H9 (cell line): ENCODE data around the gene CCNL1. TPM values are rescaled to one million over a fixed set of nuclear protein-coding genes. Genes with fewer than 3 reads are reported as not detected.

Source experiments
- DNase-seq: peaks from one replicate; pipeline ENCODE4 v3.0.0-alpha.2; 2017
- H2AFZ ChIP-seq: one replicate; pipeline ENCODE4 v1.6.1; 2013; ENCODE audit warnings: mild to moderate bottlenecking, low read length, control low read depth, moderate library complexity
- H2AK5ac ChIP-seq: 2 replicates; pipeline ENCODE4 v1.6.1; 2013; ENCODE audit warnings: low read length, control low read depth, mixed read lengths; ENCODE audit not compliant: insufficient read length
- H2BK120ac ChIP-seq: one replicate; pipeline ENCODE4 v1.6.1; 2013; ENCODE audit warnings: low read depth, mild to moderate bottlenecking, low read length, control low read depth, inconsistent platforms; ENCODE audit not compliant: poor library complexity, severe bottlenecking
- H2BK12ac ChIP-seq: 2 replicates; pipeline ENCODE4 v1.6.1; 2013; ENCODE audit warnings: low read length, control low read depth, mixed read lengths, low read depth; ENCODE audit not compliant: insufficient read length
- H2BK15ac ChIP-seq: 2 replicates; pipeline ENCODE4 v1.6.1; 2013; ENCODE audit warnings: low read depth, low read length, control low read depth
- H2BK20ac ChIP-seq: one replicate; pipeline ENCODE4 v1.6.1; 2013; ENCODE audit warnings: low read depth, mild to moderate bottlenecking, low read length, control low read depth, inconsistent platforms; ENCODE audit not compliant: poor library complexity, severe bottlenecking
- H2BK5ac ChIP-seq: 2 replicates; pipeline ENCODE4 v1.6.1; 2013; ENCODE audit warnings: low read length, control low read depth, mixed read lengths; ENCODE audit not compliant: insufficient read length
- H3K14ac ChIP-seq: 2 replicates; pipeline ENCODE4 v1.6.1; 2013; ENCODE audit warnings: low read length, control low read depth; ENCODE audit not compliant: insufficient read depth
- H3K18ac ChIP-seq: 2 replicates; pipeline ENCODE4 v1.6.1; 2013; ENCODE audit warnings: low read depth, mild to moderate bottlenecking, mixed read lengths, low read length, control low read depth; ENCODE audit not compliant: insufficient read length
- H3K23ac ChIP-seq: 2 replicates; pipeline ENCODE4 v1.6.1; 2013; ENCODE audit warnings: low read length, control low read depth, mixed read lengths, low read depth; ENCODE audit not compliant: insufficient read length
- H3K23me2 ChIP-seq: 2 replicates; pipeline ENCODE4 v1.6.1; 2013; ENCODE audit warnings: low read depth, mild to moderate bottlenecking, mixed read lengths, low read length, control low read depth; ENCODE audit not compliant: insufficient read length, poor library complexity, severe bottlenecking
- H3K27ac ChIP-seq: 2 replicates; pipeline ENCODE4 v1.5.1; 2013; ENCODE audit warnings: low read length, control low read depth, mixed read lengths, low read depth; ENCODE audit not compliant: insufficient read length
- H3K27me3 ChIP-seq: 2 replicates; pipeline ENCODE4 v1.6.1; 2013; ENCODE audit warnings: low read length, control low read depth, inconsistent platforms; ENCODE audit not compliant: insufficient read depth
- H3K4ac ChIP-seq: 2 replicates; pipeline ENCODE4 v1.6.1; 2013; ENCODE audit warnings: low read depth, mild to moderate bottlenecking, control low read depth, inconsistent platforms, low read length, moderate library complexity
- H3K4me1 ChIP-seq: 2 replicates; pipeline ENCODE4 v1.6.1; 2013; ENCODE audit warnings: low read length, control low read depth, inconsistent platforms; ENCODE audit not compliant: insufficient read depth
- H3K4me2 ChIP-seq: 2 replicates; pipeline ENCODE4 v1.6.1; 2013; ENCODE audit warnings: low read length, control low read depth, mixed read lengths; ENCODE audit not compliant: insufficient read length, insufficient read depth
- H3K56ac ChIP-seq: 2 replicates; pipeline ENCODE4 v1.6.1; 2013; ENCODE audit warnings: low read depth, mild to moderate bottlenecking, mixed read lengths, low read length, control low read depth; ENCODE audit not compliant: insufficient read length
- H3K79me1 ChIP-seq: 2 replicates; pipeline ENCODE4 v1.6.1; 2013; ENCODE audit warnings: low read depth, mild to moderate bottlenecking, moderate library complexity, low read length, control low read depth, inconsistent platforms; ENCODE audit not compliant: insufficient read depth, poor library complexity, severe bottlenecking
- H3K79me2 ChIP-seq: 2 replicates; pipeline ENCODE4 v1.6.1; 2013; ENCODE audit warnings: low read length, control low read depth, inconsistent platforms; ENCODE audit not compliant: insufficient read depth
- H3K9ac ChIP-seq: 2 replicates; pipeline ENCODE4 v1.6.1; 2013; ENCODE audit warnings: low read length, control low read depth, mixed read lengths; ENCODE audit not compliant: insufficient read length; ENCODE audit errors: extremely low read depth
- H3K9me3 ChIP-seq: one replicate; pipeline ENCODE4 v1.6.1; 2013; ENCODE audit warnings: low read depth, low read length, inconsistent platforms; ENCODE audit not compliant: control insufficient read depth
- H3T11ph ChIP-seq: one replicate; pipeline ENCODE4 v1.6.1; 2013; ENCODE audit warnings: mild to moderate bottlenecking, low read length, control low read depth, inconsistent platforms
- H4K20me1 ChIP-seq: one replicate; pipeline ENCODE4 v1.6.1; 2013; ENCODE audit not compliant: control insufficient read depth, insufficient read length, insufficient read depth
- H4K5ac ChIP-seq: 2 replicates; pipeline ENCODE4 v1.6.1; 2013; ENCODE audit warnings: low read depth, mild to moderate bottlenecking, mixed read lengths, low read length, control low read depth; ENCODE audit not compliant: insufficient read length
- H4K8ac ChIP-seq: replicated peaks from 2 replicates; pipeline ENCODE4 v1.6.1; 2013; ENCODE audit warnings: low read length, control low read depth, mixed read lengths, low read depth; ENCODE audit not compliant: insufficient read length
- H4K91ac ChIP-seq: 2 replicates; pipeline ENCODE4 v1.6.1; 2013; ENCODE audit warnings: low read depth, mild to moderate bottlenecking, moderate library complexity, mixed read lengths, low read length, control low read depth; ENCODE audit not compliant: insufficient read length
- H3K27ac Mint-ChIP-seq, 3 experiments: 2 replicates in 2 of 3; 3 replicates in 1 of 3; pipeline ENCODE4 v1.8.0; 2020 to 2021; ENCODE audit warnings: mixed read lengths in 3 of 3, mild to moderate bottlenecking in 1 of 3, moderate library complexity in 1 of 3
- H3K27me3 Mint-ChIP-seq: 2 replicates; pipeline ENCODE4 v1.8.0; 2021; ENCODE audit warnings: low read depth, mild to moderate bottlenecking, moderate library complexity, mixed read lengths
- H3K36me3 Mint-ChIP-seq, 3 experiments: 2 replicates in 2 of 3; 3 replicates in 1 of 3; pipeline ENCODE4 v1.8.0; 2020 to 2021; ENCODE audit warnings: low read depth in 3 of 3, mixed read lengths in 3 of 3; ENCODE audit not compliant: insufficient read depth in 1 of 3
- H3K4me1 Mint-ChIP-seq, 2 experiments: 2 replicates each; pipeline ENCODE4 v1.8.0; 2020; ENCODE audit warnings: mixed read lengths in 2 of 2
- H3K4me3 Mint-ChIP-seq, 2 experiments: 2 replicates in 1 of 2; 3 replicates in 1 of 2; pipeline ENCODE4 v1.8.0; 2020 to 2021; ENCODE audit warnings: mild to moderate bottlenecking in 2 of 2, mixed read lengths in 2 of 2, moderate library complexity in 1 of 2
- H3K9me3 Mint-ChIP-seq, 2 experiments: 2 replicates in 1 of 2; 3 replicates in 1 of 2; pipeline ENCODE4 v1.8.0; 2020; ENCODE audit warnings: mild to moderate bottlenecking in 2 of 2, mixed read lengths in 2 of 2, moderate library complexity in 1 of 2
- WGBS: extraction: QIAGEN DNeasy Blood & Tissue Kit; methylation state at CpG from one replicate; pipeline ENCODE4 v1.1.7; 2013; ENCODE audit warnings: missing lambda C conversion rate, low lambda C conversion rate, mixed read lengths; ENCODE audit not compliant: insufficient read length; ENCODE audit errors: extremely low coverage; 5-methylcytosine and 5-hydroxymethylcytosine counted together
- total RNA-seq: library from RNA; stranded (reverse); gene quantifications from 2 replicates; pipeline ENCODE4 v1.2.1, GENCODE V29; 2021
- TF ChIP-seq, protein P1 (sequence below): fragments of 200-600 bp; sonication (generic); conservative IDR thresholded peaks from 3 replicates; pipeline ENCODE4 v1.8.0; 2021; ENCODE audit warnings: antibody characterized with exemption, mild to moderate bottlenecking

Gene CCNL1
- total RNA-seq, 1 experiment from 2014 or later: 103 TPM

DNA sequence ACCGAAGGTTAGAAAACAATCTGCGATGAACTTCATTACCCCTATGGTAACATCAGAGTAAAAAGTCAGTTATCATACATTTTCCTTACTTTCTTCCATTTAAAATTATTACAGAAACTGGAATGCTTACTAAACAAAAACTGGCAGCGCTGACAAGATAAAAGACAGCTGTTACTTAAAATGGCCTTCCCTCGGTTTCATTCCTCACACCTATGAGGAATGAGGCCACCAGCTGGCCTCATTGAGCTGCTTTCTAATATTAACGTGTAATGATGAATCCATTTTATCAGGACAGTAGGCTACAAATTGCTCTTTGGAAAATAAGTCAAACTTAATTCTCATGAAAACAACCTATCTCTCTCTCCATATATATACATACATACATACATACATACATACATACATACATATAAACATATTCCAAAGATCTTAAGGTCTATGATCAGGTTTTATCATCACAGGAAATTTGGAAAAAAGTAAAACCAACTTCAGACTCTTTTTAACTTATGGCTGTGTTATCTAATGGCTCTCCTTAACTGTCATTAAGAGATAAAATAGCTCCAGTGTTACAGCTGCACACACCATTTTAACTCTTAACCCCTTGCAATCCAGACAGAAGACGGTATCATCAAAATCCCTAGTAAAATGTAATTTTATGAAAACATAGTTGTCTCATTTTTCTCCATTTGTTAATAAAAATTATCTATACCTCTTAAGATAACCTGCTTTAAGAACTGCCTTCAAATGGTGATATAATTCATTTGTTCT, 5.2 kb downstream of the CCNL1 start:
- Mint-ChIP-seq H3K9me3 (no peaks in the 10 kb centered on the region), H3K36me3 (peaks cover 66 to 95% (median 93%) of the 10 kb centered on the region in 3 experiments), H3K4me1 (peaks cover 31 to 34% of the 10 kb centered on the region in 2 experiments), H3K27me3 (no peaks in the 10 kb centered on the region), H3K4me3 (peak overlapping the region; percentile 41 to 65), H3K27ac (no peak overlapping the region)
- Histone ChIP-seq H3K23me2 (no peaks in the 10 kb centered on the region), H2BK20ac (no peak overlapping the region), H4K5ac (no peak overlapping the region), H2BK15ac (no peak overlapping the region), H3T11ph (no peak overlapping the region), H3K4me2 (no peak overlapping the region), H3K9me3 (no peaks in the 10 kb centered on the region), H3K23ac (no peak overlapping the region), H3K79me2 (peaks cover 22% of the 10 kb centered on the region), H4K91ac (no peak overlapping the region), H4K20me1 (no peaks in the 10 kb centered on the region), H3K14ac (no peak overlapping the region), H3K56ac (no peak overlapping the region), H3K18ac (no peak overlapping the region), H2BK12ac (no peak overlapping the region), H2BK120ac (no peak overlapping the region), H4K8ac (no peak overlapping the region), H3K4me1 (no peaks in the 10 kb centered on the region), H3K27me3 (no peaks in the 10 kb centered on the region), H2AK5ac (no peak overlapping the region), H3K9ac (no peak overlapping the region), H3K4ac (no peak overlapping the region), H2AFZ (no peak overlapping the region), H3K27ac (no peak overlapping the region), H2BK5ac (no peak overlapping the region), H3K79me1 (no peaks in the 10 kb centered on the region)
- TF ChIP-seq, protein P1, sequence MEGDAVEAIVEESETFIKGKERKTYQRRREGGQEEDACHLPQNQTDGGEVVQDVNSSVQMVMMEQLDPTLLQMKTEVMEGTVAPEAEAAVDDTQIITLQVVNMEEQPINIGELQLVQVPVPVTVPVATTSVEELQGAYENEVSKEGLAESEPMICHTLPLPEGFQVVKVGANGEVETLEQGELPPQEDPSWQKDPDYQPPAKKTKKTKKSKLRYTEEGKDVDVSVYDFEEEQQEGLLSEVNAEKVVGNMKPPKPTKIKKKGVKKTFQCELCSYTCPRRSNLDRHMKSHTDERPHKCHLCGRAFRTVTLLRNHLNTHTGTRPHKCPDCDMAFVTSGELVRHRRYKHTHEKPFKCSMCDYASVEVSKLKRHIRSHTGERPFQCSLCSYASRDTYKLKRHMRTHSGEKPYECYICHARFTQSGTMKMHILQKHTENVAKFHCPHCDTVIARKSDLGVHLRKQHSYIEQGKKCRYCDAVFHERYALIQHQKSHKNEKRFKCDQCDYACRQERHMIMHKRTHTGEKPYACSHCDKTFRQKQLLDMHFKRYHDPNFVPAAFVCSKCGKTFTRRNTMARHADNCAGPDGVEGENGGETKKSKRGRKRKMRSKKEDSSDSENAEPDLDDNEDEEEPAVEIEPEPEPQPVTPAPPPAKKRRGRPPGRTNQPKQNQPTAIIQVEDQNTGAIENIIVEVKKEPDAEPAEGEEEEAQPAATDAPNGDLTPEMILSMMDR: no peak
- WGBS: no CpG with 5 or more reads among the region's 6 CpGs
- no peak for DNase-seq
